H9 (cell line): Measurements from ENCODE around the gene RNF220. TPM values are rescaled to one million over a fixed set of nuclear protein-coding genes. Genes with fewer than 3 reads are reported as not detected.

Experiments used
- DNase-seq: peaks from one replicate; pipeline ENCODE4 v3.0.0-alpha.2; 2017
- H2AFZ ChIP-seq: one replicate; pipeline ENCODE4 v1.6.1; 2013; ENCODE audit warnings: mild to moderate bottlenecking, low read length, control low read depth, moderate library complexity
- H2AK5ac ChIP-seq: 2 replicates; pipeline ENCODE4 v1.6.1; 2013; ENCODE audit warnings: low read length, control low read depth, mixed read lengths; ENCODE audit not compliant: insufficient read length
- H2BK120ac ChIP-seq: one replicate; pipeline ENCODE4 v1.6.1; 2013; ENCODE audit warnings: low read depth, mild to moderate bottlenecking, low read length, control low read depth, inconsistent platforms; ENCODE audit not compliant: poor library complexity, severe bottlenecking
- H2BK12ac ChIP-seq: 2 replicates; pipeline ENCODE4 v1.6.1; 2013; ENCODE audit warnings: low read length, control low read depth, mixed read lengths, low read depth; ENCODE audit not compliant: insufficient read length
- H2BK15ac ChIP-seq: 2 replicates; pipeline ENCODE4 v1.6.1; 2013; ENCODE audit warnings: low read depth, low read length, control low read depth
- H2BK20ac ChIP-seq: one replicate; pipeline ENCODE4 v1.6.1; 2013; ENCODE audit warnings: low read depth, mild to moderate bottlenecking, low read length, control low read depth, inconsistent platforms; ENCODE audit not compliant: poor library complexity, severe bottlenecking
- H2BK5ac ChIP-seq: 2 replicates; pipeline ENCODE4 v1.6.1; 2013; ENCODE audit warnings: low read length, control low read depth, mixed read lengths; ENCODE audit not compliant: insufficient read length
- H3K14ac ChIP-seq: 2 replicates; pipeline ENCODE4 v1.6.1; 2013; ENCODE audit warnings: low read length, control low read depth; ENCODE audit not compliant: insufficient read depth
- H3K18ac ChIP-seq: 2 replicates; pipeline ENCODE4 v1.6.1; 2013; ENCODE audit warnings: low read depth, mild to moderate bottlenecking, mixed read lengths, low read length, control low read depth; ENCODE audit not compliant: insufficient read length
- H3K23ac ChIP-seq: 2 replicates; pipeline ENCODE4 v1.6.1; 2013; ENCODE audit warnings: low read length, control low read depth, mixed read lengths, low read depth; ENCODE audit not compliant: insufficient read length
- H3K23me2 ChIP-seq: 2 replicates; pipeline ENCODE4 v1.6.1; 2013; ENCODE audit warnings: low read depth, mild to moderate bottlenecking, mixed read lengths, low read length, control low read depth; ENCODE audit not compliant: insufficient read length, poor library complexity, severe bottlenecking
- H3K27ac ChIP-seq: 2 replicates; pipeline ENCODE4 v1.5.1; 2013; ENCODE audit warnings: low read length, control low read depth, mixed read lengths, low read depth; ENCODE audit not compliant: insufficient read length
- H3K27me3 ChIP-seq: 2 replicates; pipeline ENCODE4 v1.6.1; 2013; ENCODE audit warnings: low read length, control low read depth, inconsistent platforms; ENCODE audit not compliant: insufficient read depth
- H3K4ac ChIP-seq: 2 replicates; pipeline ENCODE4 v1.6.1; 2013; ENCODE audit warnings: low read depth, mild to moderate bottlenecking, control low read depth, inconsistent platforms, low read length, moderate library complexity
- H3K4me1 ChIP-seq: 2 replicates; pipeline ENCODE4 v1.6.1; 2013; ENCODE audit warnings: low read length, control low read depth, inconsistent platforms; ENCODE audit not compliant: insufficient read depth
- H3K4me2 ChIP-seq: 2 replicates; pipeline ENCODE4 v1.6.1; 2013; ENCODE audit warnings: low read length, control low read depth, mixed read lengths; ENCODE audit not compliant: insufficient read length, insufficient read depth
- H3K56ac ChIP-seq: 2 replicates; pipeline ENCODE4 v1.6.1; 2013; ENCODE audit warnings: low read depth, mild to moderate bottlenecking, mixed read lengths, low read length, control low read depth; ENCODE audit not compliant: insufficient read length
- H3K79me1 ChIP-seq: 2 replicates; pipeline ENCODE4 v1.6.1; 2013; ENCODE audit warnings: low read depth, mild to moderate bottlenecking, moderate library complexity, low read length, control low read depth, inconsistent platforms; ENCODE audit not compliant: insufficient read depth, poor library complexity, severe bottlenecking
- H3K79me2 ChIP-seq: 2 replicates; pipeline ENCODE4 v1.6.1; 2013; ENCODE audit warnings: low read length, control low read depth, inconsistent platforms; ENCODE audit not compliant: insufficient read depth
- H3K9ac ChIP-seq: 2 replicates; pipeline ENCODE4 v1.6.1; 2013; ENCODE audit warnings: low read length, control low read depth, mixed read lengths; ENCODE audit not compliant: insufficient read length; ENCODE audit errors: extremely low read depth
- H3K9me3 ChIP-seq: one replicate; pipeline ENCODE4 v1.6.1; 2013; ENCODE audit warnings: low read depth, low read length, inconsistent platforms; ENCODE audit not compliant: control insufficient read depth
- H3T11ph ChIP-seq: one replicate; pipeline ENCODE4 v1.6.1; 2013; ENCODE audit warnings: mild to moderate bottlenecking, low read length, control low read depth, inconsistent platforms
- H4K20me1 ChIP-seq: one replicate; pipeline ENCODE4 v1.6.1; 2013; ENCODE audit not compliant: control insufficient read depth, insufficient read length, insufficient read depth
- H4K5ac ChIP-seq: 2 replicates; pipeline ENCODE4 v1.6.1; 2013; ENCODE audit warnings: low read depth, mild to moderate bottlenecking, mixed read lengths, low read length, control low read depth; ENCODE audit not compliant: insufficient read length
- H4K8ac ChIP-seq: replicated peaks from 2 replicates; pipeline ENCODE4 v1.6.1; 2013; ENCODE audit warnings: low read length, control low read depth, mixed read lengths, low read depth; ENCODE audit not compliant: insufficient read length
- H4K91ac ChIP-seq: 2 replicates; pipeline ENCODE4 v1.6.1; 2013; ENCODE audit warnings: low read depth, mild to moderate bottlenecking, moderate library complexity, mixed read lengths, low read length, control low read depth; ENCODE audit not compliant: insufficient read length
- H3K27ac Mint-ChIP-seq, 3 experiments: 2 replicates in 2 of 3; 3 replicates in 1 of 3; pipeline ENCODE4 v1.8.0; 2020 to 2021; ENCODE audit warnings: mixed read lengths in 3 of 3, mild to moderate bottlenecking in 1 of 3, moderate library complexity in 1 of 3
- H3K27me3 Mint-ChIP-seq: 2 replicates; pipeline ENCODE4 v1.8.0; 2021; ENCODE audit warnings: low read depth, mild to moderate bottlenecking, moderate library complexity, mixed read lengths
- H3K36me3 Mint-ChIP-seq, 3 experiments: 2 replicates in 2 of 3; 3 replicates in 1 of 3; pipeline ENCODE4 v1.8.0; 2020 to 2021; ENCODE audit warnings: low read depth in 3 of 3, mixed read lengths in 3 of 3; ENCODE audit not compliant: insufficient read depth in 1 of 3
- H3K4me1 Mint-ChIP-seq, 2 experiments: 2 replicates each; pipeline ENCODE4 v1.8.0; 2020; ENCODE audit warnings: mixed read lengths in 2 of 2
- H3K4me3 Mint-ChIP-seq, 2 experiments: 2 replicates in 1 of 2; 3 replicates in 1 of 2; pipeline ENCODE4 v1.8.0; 2020 to 2021; ENCODE audit warnings: mild to moderate bottlenecking in 2 of 2, mixed read lengths in 2 of 2, moderate library complexity in 1 of 2
- H3K9me3 Mint-ChIP-seq, 2 experiments: 2 replicates in 1 of 2; 3 replicates in 1 of 2; pipeline ENCODE4 v1.8.0; 2020; ENCODE audit warnings: mild to moderate bottlenecking in 2 of 2, mixed read lengths in 2 of 2, moderate library complexity in 1 of 2
- WGBS: extraction: QIAGEN DNeasy Blood & Tissue Kit; methylation state at CpG from one replicate; pipeline ENCODE4 v1.1.7; 2013; ENCODE audit warnings: missing lambda C conversion rate, low lambda C conversion rate, mixed read lengths; ENCODE audit not compliant: insufficient read length; ENCODE audit errors: extremely low coverage; 5-methylcytosine and 5-hydroxymethylcytosine counted together
- total RNA-seq: library from RNA; stranded (reverse); gene quantifications from 2 replicates; pipeline ENCODE4 v1.2.1, GENCODE V29; 2021
- TF ChIP-seq, protein P1 (sequence below): fragments of 200-600 bp; sonication (generic); conservative IDR thresholded peaks from 3 replicates; pipeline ENCODE4 v1.8.0; 2021; ENCODE audit warnings: antibody characterized with exemption, mild to moderate bottlenecking

RNF220 gene
- total RNA-seq, 1 experiment from 2014 or later, result 109 TPM

DNA sequence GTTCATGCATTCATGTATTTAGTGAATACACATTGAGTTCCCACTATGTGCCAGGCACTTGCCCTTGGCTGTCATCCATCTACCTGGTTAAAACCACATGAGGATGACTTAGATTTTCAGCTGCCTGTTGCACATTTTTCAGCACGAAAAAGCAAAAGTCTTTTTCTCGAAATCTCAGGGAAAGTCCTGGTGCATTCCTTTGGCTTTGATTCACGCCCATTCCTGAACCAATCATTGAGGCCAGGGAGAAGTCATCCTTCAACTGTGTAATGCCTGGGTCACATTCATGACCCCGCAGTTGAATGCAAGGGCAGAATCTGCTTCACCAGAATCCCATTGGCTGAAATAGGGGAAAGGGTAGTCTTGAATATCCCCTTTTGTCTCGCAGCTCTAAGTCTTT lies 84.4 kb downstream of the RNF220 start:
- Mint-ChIP-seq H3K27me3 (peaks cover under 1% of the 10 kb centered on the region; the same call in 1 of the 2 replicates), H3K4me3 (no peak overlapping the region), H3K4me1 (peaks cover 14 to 22% of the 10 kb centered on the region in 2 experiments), H3K27ac (no peak overlapping the region), H3K36me3 (peaks cover 0 to 6% (median 1%) of the 10 kb centered on the region in 3 experiments; a peak in 2 of 7 replicates), H3K9me3 (no peaks in the 10 kb centered on the region; a peak in 2 of 5 replicates)
- TF ChIP-seq, protein P1, sequence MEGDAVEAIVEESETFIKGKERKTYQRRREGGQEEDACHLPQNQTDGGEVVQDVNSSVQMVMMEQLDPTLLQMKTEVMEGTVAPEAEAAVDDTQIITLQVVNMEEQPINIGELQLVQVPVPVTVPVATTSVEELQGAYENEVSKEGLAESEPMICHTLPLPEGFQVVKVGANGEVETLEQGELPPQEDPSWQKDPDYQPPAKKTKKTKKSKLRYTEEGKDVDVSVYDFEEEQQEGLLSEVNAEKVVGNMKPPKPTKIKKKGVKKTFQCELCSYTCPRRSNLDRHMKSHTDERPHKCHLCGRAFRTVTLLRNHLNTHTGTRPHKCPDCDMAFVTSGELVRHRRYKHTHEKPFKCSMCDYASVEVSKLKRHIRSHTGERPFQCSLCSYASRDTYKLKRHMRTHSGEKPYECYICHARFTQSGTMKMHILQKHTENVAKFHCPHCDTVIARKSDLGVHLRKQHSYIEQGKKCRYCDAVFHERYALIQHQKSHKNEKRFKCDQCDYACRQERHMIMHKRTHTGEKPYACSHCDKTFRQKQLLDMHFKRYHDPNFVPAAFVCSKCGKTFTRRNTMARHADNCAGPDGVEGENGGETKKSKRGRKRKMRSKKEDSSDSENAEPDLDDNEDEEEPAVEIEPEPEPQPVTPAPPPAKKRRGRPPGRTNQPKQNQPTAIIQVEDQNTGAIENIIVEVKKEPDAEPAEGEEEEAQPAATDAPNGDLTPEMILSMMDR, result no peak
- Histone ChIP-seq H2BK12ac (no peak overlapping the region), H3T11ph (no peak overlapping the region), H3K56ac (no peak overlapping the region), H3K4me1 (peaks cover under 1% of the 10 kb centered on the region; the same call in 1 of the 2 replicates), H3K27me3 (no peaks in the 10 kb centered on the region), H3K79me1 (no peaks in the 10 kb centered on the region), H3K4me2 (no peak overlapping the region), H3K27ac (no peak overlapping the region), H2AFZ (no peak overlapping the region), H2BK120ac (no peak overlapping the region), H3K4ac (no peak overlapping the region), H3K9ac (no peak overlapping the region), H4K8ac (no peak overlapping the region), H4K91ac (no peak overlapping the region), H2BK20ac (no peak overlapping the region), H4K20me1 (no peaks in the 10 kb centered on the region), H2AK5ac (no peak overlapping the region), H3K79me2 (no peaks in the 10 kb centered on the region), H2BK5ac (no peak overlapping the region), H3K23ac (no peak overlapping the region), H3K14ac (no peak overlapping the region), H2BK15ac (no peak overlapping the region), H3K23me2 (no peaks in the 10 kb centered on the region), H3K9me3 (no peaks in the 10 kb centered on the region), H3K18ac (no peak overlapping the region), H4K5ac (no peak overlapping the region)
- WGBS, result no CpG with 5 or more reads among the region's 5 CpGs
- no peak for DNase-seq
